Caco-2 (cell line): Measurements from ENCODE around the gene FUBP3. TPM values are rescaled to one million over a fixed set of nuclear protein-coding genes. Genes with fewer than 3 reads are reported as not detected.
A peak's percentile ranks its signal among the peaks of the same experiment; 100 is the strongest.

ENCODE experiments used
- BruUV-seq: library from RNA; stranded (reverse); fragments of 400-500 nt; replicated peaks from 2 replicates; lab custom pipeline; 2021; lab: Mats Ljungman, UMichigan
- CTCF ChIA-PET: fragments of 300-600 bp; sonication (Branson Sonifier 250); formaldehyde crosslinking; loops from one replicate; lab custom pipeline; 2022; ENCODE audit warnings: antibody characterized with exemption; lab: Charles Lee
- POLR2A ChIA-PET: fragments of 300-600 bp; sonication (Branson Sonifier 250); formaldehyde crosslinking; loops from one replicate; lab custom pipeline; 2022; ENCODE audit warnings: antibody characterized with exemption; lab: Charles Lee
- DNase-seq, 2 experiments: peaks; one replicate each; pipeline versions ENCODE4 v3.0.0 to v3.0.0-alpha.2; 2020 to 2022
- H3K27me3 ChIP-seq: replicated peaks from 2 replicates; pipeline ENCODE4 v1.6.0; 2011; ENCODE audit warnings: low read length; ENCODE audit not compliant: control insufficient read depth, insufficient read depth
- H3K36me3 ChIP-seq: 2 replicates; pipeline ENCODE4 v1.5.1; 2011; ENCODE audit warnings: low read length; ENCODE audit not compliant: control insufficient read depth, insufficient read depth
- H3K4me1 ChIP-seq: fragments of 250-450 bp; sonication (Bioruptor Pico); 2 replicates; pipeline ENCODE4 v1.5.1; 2020; ENCODE audit warnings: mild to moderate bottlenecking
- H3K4me3 ChIP-seq: 2 replicates; pipeline ENCODE4 v1.5.1; 2011; ENCODE audit warnings: low read depth, mild to moderate bottlenecking, control low read depth, low read length
- H3K9me3 ChIP-seq: fragments of 250-450 bp; sonication (Bioruptor Pico); 2 replicates; pipeline ENCODE4 v1.5.1; 2020; ENCODE audit warnings: mild to moderate bottlenecking, moderate library complexity
- H3K27ac Mint-ChIP-seq: one replicate; pipeline ENCODE4 v1.8.0; 2022; ENCODE audit warnings: mixed read lengths; ENCODE audit not compliant: unreplicated experiment
- H3K27me3 Mint-ChIP-seq: one replicate; pipeline ENCODE4 v1.8.0; 2022; ENCODE audit warnings: mixed read lengths; ENCODE audit not compliant: insufficient read depth, unreplicated experiment
- H3K36me3 Mint-ChIP-seq: one replicate; pipeline ENCODE4 v1.8.0; 2022; ENCODE audit warnings: mild to moderate bottlenecking, mixed read lengths; ENCODE audit not compliant: insufficient read depth, unreplicated experiment
- H3K4me1 Mint-ChIP-seq: one replicate; pipeline ENCODE4 v1.8.0; 2022; ENCODE audit warnings: low read depth, mixed read lengths; ENCODE audit not compliant: unreplicated experiment
- H3K4me3 Mint-ChIP-seq: one replicate; pipeline ENCODE4 v1.8.0; 2022; ENCODE audit warnings: mild to moderate bottlenecking, moderate library complexity, mixed read lengths; ENCODE audit not compliant: unreplicated experiment
- H3K9me3 Mint-ChIP-seq: one replicate; pipeline ENCODE4 v1.8.0; 2022; ENCODE audit warnings: mixed read lengths; ENCODE audit not compliant: unreplicated experiment
- intact Hi-C: fragments of 100-400 bp; cut with micrococcal nuclease; formaldehyde crosslinking; loops from one replicate; pipeline ENCODE4 v1.10.0; 2022; ENCODE audit not compliant: unreplicated experiment
- total RNA-seq: library from RNA; stranded (reverse); gene quantifications from 2 replicates; pipeline ENCODE4 v1.2.3, GENCODE V29; 2022
- TF ChIP-seq, protein P1 (sequence below), 2 experiments: fragments of 200-600 bp in 1 of 2; IDR thresholded peaks; 1 replicate in 1 of 2; 2 replicates in 1 of 2; pipeline versions ENCODE4 v1.5.1 to v1.8.0; 2011 to 2022; ENCODE audit warnings: antibody characterized with exemption in 1 of 2, control low read depth in 1 of 2, inconsistent platforms in 1 of 2, low read depth in 1 of 2, low read length in 1 of 2, mild to moderate bottlenecking in 1 of 2, moderate library complexity in 1 of 2; ENCODE audit not compliant: insufficient read depth in 1 of 2, severe bottlenecking in 1 of 2, unreplicated experiment in 1 of 2

FUBP3 gene
- total RNA-seq, 1 experiment from 2014 or later, result 76.1 TPM

DNA sequence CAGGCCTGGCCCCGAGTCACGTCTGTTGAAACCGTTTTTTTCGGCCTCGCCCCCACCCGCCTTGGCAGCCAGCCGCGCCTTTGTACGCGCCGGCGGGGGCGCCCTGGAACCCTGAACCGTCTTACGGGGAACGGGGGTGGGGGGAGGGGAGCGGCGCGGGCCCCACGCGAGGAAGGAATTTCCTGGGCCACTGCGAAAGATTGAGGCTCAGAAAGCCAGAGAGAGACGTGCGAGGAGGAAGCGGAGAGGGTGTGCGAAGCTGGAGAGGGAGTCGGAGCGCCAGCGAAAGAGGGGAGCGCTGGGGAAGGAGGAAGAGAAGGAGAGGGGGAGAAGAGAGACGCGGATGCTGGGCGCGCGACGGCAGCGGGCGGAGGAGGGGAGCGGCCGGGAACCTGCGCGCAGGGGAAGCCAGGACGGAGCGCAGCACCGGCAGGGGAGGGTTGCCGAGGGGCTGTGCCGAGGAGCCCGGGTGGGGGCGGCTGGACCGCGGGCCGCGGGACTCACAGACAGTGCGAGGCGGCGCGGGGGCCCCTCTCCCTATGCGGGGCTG is 80.4 kb downstream of the FUBP3 start:
- ChIA-PET POLR2A (no interaction called here), CTCF (no interaction called here)
- TF ChIP-seq, protein P1, sequence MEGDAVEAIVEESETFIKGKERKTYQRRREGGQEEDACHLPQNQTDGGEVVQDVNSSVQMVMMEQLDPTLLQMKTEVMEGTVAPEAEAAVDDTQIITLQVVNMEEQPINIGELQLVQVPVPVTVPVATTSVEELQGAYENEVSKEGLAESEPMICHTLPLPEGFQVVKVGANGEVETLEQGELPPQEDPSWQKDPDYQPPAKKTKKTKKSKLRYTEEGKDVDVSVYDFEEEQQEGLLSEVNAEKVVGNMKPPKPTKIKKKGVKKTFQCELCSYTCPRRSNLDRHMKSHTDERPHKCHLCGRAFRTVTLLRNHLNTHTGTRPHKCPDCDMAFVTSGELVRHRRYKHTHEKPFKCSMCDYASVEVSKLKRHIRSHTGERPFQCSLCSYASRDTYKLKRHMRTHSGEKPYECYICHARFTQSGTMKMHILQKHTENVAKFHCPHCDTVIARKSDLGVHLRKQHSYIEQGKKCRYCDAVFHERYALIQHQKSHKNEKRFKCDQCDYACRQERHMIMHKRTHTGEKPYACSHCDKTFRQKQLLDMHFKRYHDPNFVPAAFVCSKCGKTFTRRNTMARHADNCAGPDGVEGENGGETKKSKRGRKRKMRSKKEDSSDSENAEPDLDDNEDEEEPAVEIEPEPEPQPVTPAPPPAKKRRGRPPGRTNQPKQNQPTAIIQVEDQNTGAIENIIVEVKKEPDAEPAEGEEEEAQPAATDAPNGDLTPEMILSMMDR (IDR thresholded peaks at IDR 0.05; ENCODE audit: insufficient read depth in 1 of 2, low read depth in 1 of 2, low read length in 1 of 2, severe bottlenecking in 1 of 2, unreplicated experiment in 1 of 2), result no peak
- H3K27ac Mint-ChIP-seq, result no peak overlapping the region
- no peaks in the 10 kb centered on the region for H3K36me3 ChIP-seq
- intact Hi-C loops, result no loop called here
- H3K27me3 ChIP-seq, result peaks cover 6% of the 10 kb centered on the region
- H3K27me3 Mint-ChIP-seq, result peaks cover 33% of the 10 kb centered on the region
- H3K9me3 Mint-ChIP-seq, result no peaks in the 10 kb centered on the region
- H3K4me1 Mint-ChIP-seq, result no peaks in the 10 kb centered on the region
- H3K4me1 ChIP-seq, result no peaks in the 10 kb centered on the region; the same call in 1 of the 2 replicates
- peak overlapping the region; percentile 67 for H3K4me3 Mint-ChIP-seq
- H3K36me3 Mint-ChIP-seq, result no peaks in the 10 kb centered on the region
- no peak overlapping the region for H3K4me3 ChIP-seq
- DNase-seq, result no peak
- 0 out of 2 replicates have a peak, but pooled peaks cover 6% of the 10 kb centered on the region for H3K9me3 ChIP-seq
- no TSS peak for BruUV-seq

DNA sequence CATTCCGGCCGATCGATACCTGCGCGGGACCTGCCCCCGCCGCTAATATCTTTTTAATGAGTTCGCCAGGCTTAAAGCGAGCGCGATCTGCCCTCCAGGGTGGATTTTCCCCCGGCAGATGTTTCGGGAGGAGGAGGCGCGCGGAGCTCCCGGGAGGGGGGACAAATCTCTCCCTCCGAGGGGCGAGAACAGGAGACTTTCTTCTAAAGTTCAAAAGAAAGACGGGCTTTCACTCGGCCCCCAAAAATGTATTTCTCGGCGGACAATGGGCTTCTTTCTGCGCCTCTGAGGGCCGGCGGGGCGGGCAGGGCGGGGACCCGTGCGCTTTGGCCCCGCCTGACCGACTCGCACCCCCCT is 80.9 kb downstream of the FUBP3 start:
- peaks cover 34% of the 10 kb centered on the region for H3K27me3 Mint-ChIP-seq
- DNase-seq, result no peak
- no peaks in the 10 kb centered on the region for H3K9me3 Mint-ChIP-seq
- Histone ChIP-seq H3K4me1 (no peaks in the 10 kb centered on the region; the same call in 1 of the 2 replicates), H3K36me3 (no peaks in the 10 kb centered on the region), H3K9me3 (0 out of 2 replicates have a peak, but pooled peaks cover 6% of the 10 kb centered on the region), H3K27me3 (peaks cover 6% of the 10 kb centered on the region), H3K4me3 (peak overlapping the region; percentile 16)
- H3K4me3 Mint-ChIP-seq, result peak overlapping the region; percentile 67
- TF ChIP-seq, protein P1 (IDR thresholded peaks at IDR 0.05; ENCODE audit: insufficient read depth in 1 of 2, low read depth in 1 of 2, low read length in 1 of 2, severe bottlenecking in 1 of 2, unreplicated experiment in 1 of 2), result no peak
- H3K4me1 Mint-ChIP-seq, result peaks cover 3% of the 10 kb centered on the region
- intact Hi-C loops, result no loop called here
- no peaks in the 10 kb centered on the region for H3K36me3 Mint-ChIP-seq
- POLR2A ChIA-PET, result no interaction called here
- CTCF ChIA-PET, result no interaction called here
- no TSS peak for BruUV-seq
- no peak overlapping the region for H3K27ac Mint-ChIP-seq

DNA sequence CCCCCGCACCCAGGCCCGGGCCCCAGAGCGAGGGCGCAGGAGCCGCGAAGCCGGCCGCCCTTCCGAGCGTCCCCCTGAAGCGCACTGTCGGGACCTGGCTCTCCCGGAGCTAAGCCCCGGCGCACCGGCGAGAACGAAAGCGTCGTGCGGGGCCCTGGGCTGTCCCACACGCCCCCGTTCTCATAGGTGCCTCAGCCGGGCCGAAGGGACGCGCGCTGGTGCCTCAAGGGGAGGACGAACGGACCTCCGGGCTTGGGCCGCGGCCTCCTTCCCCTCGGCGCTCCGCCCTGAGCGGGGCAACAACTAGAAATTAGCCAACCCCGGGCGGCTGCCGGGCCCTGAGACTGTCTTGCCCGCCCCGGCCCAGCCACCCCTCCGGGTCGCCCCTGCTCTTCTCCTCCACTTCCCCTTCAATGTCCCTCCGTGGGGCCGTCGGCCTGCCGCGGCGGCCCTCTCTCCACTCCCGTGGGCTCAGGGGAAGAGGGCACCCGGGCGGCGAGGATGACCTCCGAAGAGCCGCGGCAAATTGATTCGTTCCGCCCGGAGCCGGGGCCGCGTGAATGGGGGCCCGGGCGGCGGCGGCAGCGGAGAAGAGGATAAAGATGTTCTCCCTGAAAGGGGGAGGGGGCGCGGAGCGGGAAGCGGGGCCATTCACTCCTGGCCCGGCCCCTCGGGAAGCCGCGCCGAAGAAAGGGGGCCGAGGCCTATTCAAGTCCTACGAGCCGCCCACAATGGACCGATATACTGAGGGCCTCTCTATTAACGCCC is 81.5 kb downstream of the FUBP3 start:
- no peak overlapping the region for H3K27ac Mint-ChIP-seq
- ChIA-PET POLR2A (no interaction called here), CTCF (no interaction called here)
- intact Hi-C loops, result no loop called here
- peaks cover 35% of the 10 kb centered on the region for H3K27me3 Mint-ChIP-seq
- Histone ChIP-seq H3K36me3 (no peaks in the 10 kb centered on the region), H3K9me3 (0 out of 2 replicates have a peak, but pooled peaks cover 6% of the 10 kb centered on the region), H3K27me3 (peaks cover 6% of the 10 kb centered on the region), H3K4me3 (peak overlapping the region; percentile 16), H3K4me1 (no peaks in the 10 kb centered on the region; the same call in 1 of the 2 replicates)
- H3K36me3 Mint-ChIP-seq, result no peaks in the 10 kb centered on the region
- no peak for DNase-seq
- H3K4me3 Mint-ChIP-seq, result peak overlapping the region; percentile 44
- no TSS peak for BruUV-seq
- H3K9me3 Mint-ChIP-seq, result no peaks in the 10 kb centered on the region
- H3K4me1 Mint-ChIP-seq, result peaks cover 7% of the 10 kb centered on the region
- TF ChIP-seq, protein P1 (IDR thresholded peaks at IDR 0.05; ENCODE audit: insufficient read depth in 1 of 2, low read depth in 1 of 2, low read length in 1 of 2, severe bottlenecking in 1 of 2, unreplicated experiment in 1 of 2), result no peak
